Adrenal gland (tissue), 12 donors: ENCODE results near the gene TPBG. TPM values are rescaled to one million over a fixed set of nuclear protein-coding genes. Genes with fewer than 3 reads are reported as not detected.

Experiments
- DNase-seq, 7 donors: peaks; one replicate each; pipeline ENCODE4 v3.0.0-alpha.2; 2019 to 2020
- H3K27ac ChIP-seq, 5 donors: fragments of 200-600 bp; sonication (generic) in 4 of 5; 1 replicate in 3 of 5; 2 replicates in 2 of 5; pipeline versions ENCODE4 v1.5.1 to v1.8.0; 2016 to 2020; ENCODE audit warnings: mild to moderate bottlenecking in 1 of 5
- H3K27me3 ChIP-seq: fragments of 200-600 bp; 2 replicates; pipeline ENCODE4 v1.8.0; 2021
- H3K36me3 ChIP-seq, 2 donors: fragments of 200-600 bp; replicated peaks in 1 of 2; 1 replicate in 1 of 2; 2 replicates in 1 of 2; pipeline versions ENCODE4 v1.5.1 to v1.8.0; 2018 to 2022
- H3K4me1 ChIP-seq, 2 donors: fragments of 200-600 bp; replicated peaks in 1 of 2; 1 replicate in 1 of 2; 2 replicates in 1 of 2; pipeline versions ENCODE4 v1.5.1 to v1.8.0; 2018 to 2021
- H3K4me3 ChIP-seq, 4 donors: fragments of 200-600 bp; sonication (generic) in 3 of 4; one replicate each; pipeline ENCODE4 v1.5.1; 2016 to 2018
- H3K9me3 ChIP-seq, 3 donors: fragments of 200-600 bp; sonication (generic) in 1 of 3; replicated peaks in 1 of 3; 1 replicate in 2 of 3; 2 replicates in 1 of 3; pipeline versions ENCODE4 v1.5.1 to v1.8.0; 2016 to 2021
- CTCF ChIP-seq, 6 experiments: fragments of 450-650 bp in 4 of 6; fragments of 200-600 bp in 2 of 6; sonication (generic) in 1 of 6; IDR thresholded peaks; 1 replicate in 5 of 6; 2 replicates in 1 of 6; pipeline versions ENCODE4 v1.5.1 to v1.8.0; 2016 to 2021; ENCODE audit warnings: antibody characterized with exemption in 6 of 6, mild to moderate bottlenecking in 2 of 6, moderate library complexity in 1 of 6
- POLR2A ChIP-seq, 2 donors: fragments of 450-650 bp; IDR thresholded peaks; one replicate each; pipeline ENCODE4 v1.6.1; 2017; ENCODE audit warnings: antibody characterized with exemption in 2 of 2, mild to moderate bottlenecking in 2 of 2, moderate library complexity in 1 of 2
- WGBS, 4 donors: extraction: QIAGEN DNeasy Blood & Tissue Kit in 2 of 4; methylation state at CpG; one replicate each; pipeline versions ENCODE4 v1.1.5 to v1.1.7; 2013 to 2017; 5-methylcytosine and 5-hydroxymethylcytosine counted together
- intact Hi-C, 2 donors: fragments of 100-400 bp; cut with DNase I; formaldehyde crosslinking; loops; one replicate each; pipeline versions ENCODE4 v1.14.1 to v1.15.0; 2022 to 2023
- polyA plus RNA-seq, 3 donors: library from polyadenylated mRNA; stranded (reverse); fragments of 200-250 nt in 2 of 3; fragments of 350-450 nt in 1 of 3; fragmentation: Illumina TruSeq in 1 of 3; extraction: RNeasy Lipid Tissue Mini Kit (QIAGEN cat#74804) in 1 of 3; gene quantifications; one replicate each; pipeline ENCODE4 v1.2.3, GENCODE V29; 2013 to 2014
- total RNA-seq, 9 donors: library from RNA; depleted of rRNA in 4 of 9; stranded (reverse); fragments of >200 nt in 4 of 9; fragments of 120-200 nt in 1 of 9; fragmentation: NEBNext Ultra II Directional in 1 of 9; extraction: Animal tissue kit (Norgen Biotek cat#: 25700) in 1 of 9; gene quantifications; one replicate each; pipeline versions ENCODE4 v1.1.0 to v1.2.4, GENCODE V29; 2013 to 2023
- donor health status: healthy with polysubstance abuse.
- donor health status: Bipolar disorder and iron deficiency.
- donor health status: DM: yes; HTN: yes; CAD: no.
- donor health status: DM: no; HTN: no; CAD: no.
- donor health status: DM: no; HTN: no; CAD: no.
- donor health status: DM: yes; HTN: yes; CAD: no.

TPBG gene
- total and polyA plus RNA-seq, 12 donors = 1.2 to 10.2 (median 3.7) TPM

GRCh38 chr6:82367704-82368103 lies 4.1 kb downstream of the TPBG start:
- Histone ChIP-seq H3K27me3 (peaks cover 17% of the 10 kb centered on the region), H3K4me1 (peaks cover 13 to 17% of the 10 kb centered on the region in 2 donors), H3K9me3 (no peaks in the 10 kb centered on the region), H3K27ac (no peak overlapping the region), H3K36me3 (no peaks in the 10 kb centered on the region), H3K4me3 (no peak overlapping the region)
- intact Hi-C loops = no loop called here
- no peak for DNase-seq
- TF ChIP-seq CTCF (IDR thresholded peaks at IDR 0.05) = no peak
- TF ChIP-seq POLR2A (IDR thresholded peaks at IDR 0.05) = no peak

DNA sequence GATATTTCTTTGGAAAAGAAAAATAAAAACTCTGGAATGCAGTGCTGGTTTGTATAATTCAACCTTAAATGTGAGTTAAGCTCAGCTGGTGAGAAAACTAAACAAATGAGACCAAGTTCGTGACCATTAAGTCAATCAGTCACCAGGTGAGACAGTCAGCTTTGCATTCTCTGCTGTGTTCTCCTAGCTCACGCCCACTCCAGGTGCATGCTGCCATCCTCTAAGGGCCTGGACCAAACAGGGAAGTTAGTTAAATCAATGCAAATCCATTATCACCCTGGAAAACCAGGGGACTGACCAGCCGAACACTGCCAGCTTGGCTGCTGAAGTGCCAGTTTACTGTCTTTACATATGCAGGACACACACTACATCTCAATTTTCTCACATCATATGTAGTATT lies 7.2 kb downstream of the TPBG start:
- H3K4me3 ChIP-seq = no peak overlapping the region
- H3K4me1 ChIP-seq = no peaks in the 10 kb centered on the region
- H3K27me3 ChIP-seq = peaks cover 4% of the 10 kb centered on the region
- DNase-seq = no peak
- no peaks in the 10 kb centered on the region for H3K36me3 ChIP-seq
- no peak overlapping the region for H3K27ac ChIP-seq
- TF ChIP-seq CTCF (IDR thresholded peaks at IDR 0.05) (no peak), POLR2A (IDR thresholded peaks at IDR 0.05) (no peak)
- H3K9me3 ChIP-seq = no peaks in the 10 kb centered on the region
- intact Hi-C loops = no loop called here
- WGBS, 4 donors = 64 to 79% (median 76%) methylated on average over 3 of the region's 3 CpGs

DNA sequence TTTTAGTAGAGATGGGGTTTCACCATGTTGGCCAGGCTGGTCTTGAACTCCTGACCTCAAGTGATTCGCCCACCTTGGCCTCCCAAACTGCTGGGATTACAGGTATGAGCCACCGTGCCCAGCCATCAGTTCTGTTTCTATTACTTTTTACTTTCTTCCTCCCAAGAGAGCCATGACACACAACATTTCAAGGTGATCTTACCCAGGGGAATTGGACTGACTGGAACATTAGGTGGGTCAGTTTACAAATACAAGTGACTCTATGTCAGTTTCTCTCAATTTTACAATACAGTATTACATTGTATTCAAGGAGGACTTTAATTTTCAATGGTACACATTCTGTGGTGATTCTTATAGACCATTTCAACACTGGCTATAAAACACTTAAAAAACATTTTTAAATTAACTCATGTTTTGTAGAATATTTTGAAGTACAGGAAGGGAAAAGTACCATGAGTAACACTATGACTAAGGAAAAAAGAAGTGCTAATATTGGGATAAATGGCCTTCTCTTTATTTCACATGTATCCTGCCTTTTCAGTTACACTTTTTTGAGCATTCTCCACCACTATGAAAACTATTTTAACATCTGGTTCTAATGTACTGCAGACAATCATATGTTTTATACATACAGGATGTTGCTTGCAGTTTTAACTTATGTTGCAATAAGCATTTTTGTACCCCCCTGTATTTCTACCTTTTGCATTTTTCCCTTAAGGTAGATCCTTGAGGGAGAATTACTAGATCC lies 8.4 kb downstream of the TPBG start:
- Histone ChIP-seq H3K36me3 (no peaks in the 10 kb centered on the region), H3K27ac (no peak overlapping the region), H3K4me1 (no peaks in the 10 kb centered on the region), H3K27me3 (no peaks in the 10 kb centered on the region), H3K4me3 (no peak overlapping the region), H3K9me3 (no peaks in the 10 kb centered on the region)
- DNase-seq = no peak
- intact Hi-C loops = no loop called here
- 53 to 84% (median 73%) methylated on average over 2 of the region's 2 CpGs for WGBS, 4 donors
- TF ChIP-seq POLR2A (IDR thresholded peaks at IDR 0.05) = no peak
- TF ChIP-seq CTCF (IDR thresholded peaks at IDR 0.05) = no peak

DNA sequence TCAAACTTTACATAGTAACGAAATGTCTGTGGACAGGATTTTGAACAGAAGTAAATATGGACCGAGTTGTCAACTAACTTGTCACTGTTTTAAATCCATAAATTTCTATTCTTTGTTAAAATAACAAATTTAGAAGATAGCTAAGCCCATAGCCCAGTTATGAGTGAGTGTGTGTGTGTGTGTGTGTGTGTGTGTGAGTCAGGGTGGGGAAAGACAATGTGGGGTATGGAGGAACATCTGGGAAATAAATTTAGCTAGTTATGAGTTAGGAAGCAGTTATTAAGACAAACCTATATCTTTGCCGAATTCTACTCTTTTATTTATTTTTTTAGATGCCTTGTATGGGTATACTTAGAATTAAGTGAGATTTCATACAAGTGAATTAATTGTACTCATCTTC lies 9.0 kb downstream of the TPBG start:
- Histone ChIP-seq H3K4me1 (no peaks in the 10 kb centered on the region), H3K27me3 (no peaks in the 10 kb centered on the region), H3K9me3 (no peaks in the 10 kb centered on the region), H3K27ac (no peak overlapping the region), H3K36me3 (no peaks in the 10 kb centered on the region), H3K4me3 (no peak overlapping the region)
- DNase-seq = no peak
- TF ChIP-seq POLR2A (IDR thresholded peaks at IDR 0.05) (no peak), CTCF (IDR thresholded peaks at IDR 0.05) (no peak)
- WGBS, 4 donors = 71 to 74% (median 73%) methylated on average over 3 of the region's 3 CpGs
- intact Hi-C loops = no loop called here
